LoVo (cell line): ENCODE results near the gene ADCY4.
"Not testable (repeated sequence)": the region's sequence is repeated elsewhere in the genome, so short reads cannot be mapped to it uniquely, and the experiment has no call there.

Source experiments
- DNase-seq: peaks from one replicate; pipeline ENCODE4 v3.0.0-alpha.2; 2016; ENCODE audit warnings: low spot score

ADCY4 gene

GRCh38 chr14:24334431-24335291 is at the start of gene ADCY4:
TSS of gene ADCY4 (minus strand) at chr14:24335071. CDS start at chr14:24334652, 419 bp downstream.
- no peak for DNase-seq

DNA sequence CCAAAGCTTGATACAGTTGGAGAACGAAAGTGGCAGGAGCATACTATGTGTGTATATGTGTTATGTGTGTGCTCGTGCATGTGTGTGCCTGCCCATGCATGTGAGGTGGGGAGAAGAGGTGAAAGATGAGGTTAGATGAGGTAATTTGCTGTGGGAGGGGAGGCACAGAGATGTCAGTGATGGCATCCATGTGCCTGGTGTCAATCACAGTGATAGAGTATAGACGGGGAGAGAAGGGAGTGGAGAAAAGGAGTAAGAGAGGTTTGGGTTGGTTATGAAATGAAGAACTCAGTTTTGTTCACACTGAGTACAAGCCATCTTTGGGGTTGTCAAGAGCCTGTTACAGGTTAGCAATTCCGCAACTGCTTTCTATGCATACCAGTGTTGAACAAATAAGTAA is 49.3 kb upstream of the ADCY4 start:
- no peak for DNase-seq

DNA sequence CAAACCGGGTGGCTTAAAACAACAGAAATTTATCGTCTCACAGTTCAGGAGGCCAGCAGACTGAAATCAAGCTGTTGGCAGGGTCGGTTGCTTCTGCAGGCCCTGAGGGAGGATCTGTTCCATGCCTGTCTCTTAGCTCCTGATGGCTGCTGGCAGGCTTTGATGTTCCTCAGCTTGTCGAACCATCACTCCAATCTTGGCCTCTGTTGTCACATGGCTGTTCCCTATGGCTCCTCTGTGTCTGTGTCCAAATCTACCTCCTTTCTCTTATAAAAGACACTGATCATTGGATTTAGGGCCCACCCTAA is 47.1 kb upstream of the ADCY4 start:
- DNase-seq, result no peak

DNA sequence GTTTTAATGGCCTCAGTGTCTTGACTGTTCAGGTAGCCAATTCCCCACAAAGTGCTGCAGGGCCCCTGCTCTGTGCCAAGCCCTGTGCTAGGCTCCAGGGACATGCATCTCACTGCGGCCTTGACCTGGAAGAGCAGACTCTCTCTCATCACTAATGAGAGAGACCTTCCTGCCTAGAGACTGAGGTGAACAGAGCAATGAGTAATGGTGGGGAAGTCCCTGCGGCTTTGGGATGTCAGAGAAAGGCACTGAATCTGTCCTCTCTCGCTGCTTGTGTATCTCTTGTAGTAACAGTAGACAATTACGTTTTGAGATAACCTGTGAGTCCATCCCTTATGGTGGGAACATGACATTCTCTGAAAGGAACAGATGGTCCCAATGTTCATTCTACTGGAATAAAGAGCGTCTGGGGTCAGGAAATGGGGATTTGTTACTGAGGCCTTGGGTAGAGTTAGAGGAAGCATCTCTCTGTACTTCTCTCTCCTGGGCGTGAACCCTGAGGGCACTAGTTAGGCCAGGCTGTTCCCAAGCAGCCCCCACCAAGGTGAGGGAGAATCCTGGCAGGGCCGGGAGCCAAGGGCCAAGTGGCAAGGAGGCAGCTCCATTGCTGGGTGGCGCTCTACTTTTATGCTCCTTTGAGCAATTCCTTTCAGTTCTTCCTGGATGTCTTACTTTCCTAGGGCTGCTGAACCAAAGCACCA is 46.6 kb upstream of the ADCY4 start:
- no peak for DNase-seq

DNA sequence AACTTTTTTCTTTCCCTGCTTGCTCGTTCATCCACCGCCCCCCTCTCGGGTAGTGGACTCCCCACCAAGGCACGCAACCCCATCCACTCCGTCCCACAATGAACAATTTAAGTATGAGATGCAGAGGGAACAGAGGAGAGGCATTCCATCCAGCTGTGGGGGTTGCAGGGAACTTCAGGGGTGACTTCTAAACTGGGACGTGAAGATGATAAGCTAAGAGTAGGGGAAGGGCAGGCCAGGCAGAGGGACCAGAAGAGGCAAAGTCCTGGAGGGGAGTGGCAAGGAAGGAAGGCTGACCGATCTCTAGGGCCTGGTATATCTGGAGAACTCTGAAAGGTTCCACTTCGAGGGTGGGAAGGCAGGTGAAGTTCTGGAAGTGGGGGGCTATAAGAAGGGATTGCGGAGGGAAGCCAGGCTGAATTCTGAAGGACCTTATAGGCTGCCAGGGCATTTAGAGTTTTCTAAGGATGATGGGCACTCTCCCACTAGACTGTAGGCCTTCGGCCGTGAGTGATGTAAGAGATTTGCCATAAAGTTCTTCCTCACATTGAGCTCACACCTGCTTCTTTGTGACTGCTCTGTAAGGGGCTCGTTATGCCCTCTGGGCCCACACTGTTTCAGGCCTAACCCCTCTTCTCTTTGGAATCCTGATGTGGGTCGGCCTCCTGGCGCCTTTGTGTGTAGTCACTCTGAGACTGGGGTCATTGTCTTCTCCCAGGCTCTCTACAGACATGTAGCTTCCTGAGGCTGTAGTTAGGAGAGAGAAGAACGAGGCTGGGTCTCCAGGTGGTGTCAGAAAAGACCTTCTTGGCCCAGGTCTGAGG is 45.2 kb upstream of the ADCY4 start:
- no peak for DNase-seq

- DNase-seq, result no peak
These were observed 44.4 kb upstream of the ADCY4 start for GRCh38 chr14:24378981-24379906.

DNA sequence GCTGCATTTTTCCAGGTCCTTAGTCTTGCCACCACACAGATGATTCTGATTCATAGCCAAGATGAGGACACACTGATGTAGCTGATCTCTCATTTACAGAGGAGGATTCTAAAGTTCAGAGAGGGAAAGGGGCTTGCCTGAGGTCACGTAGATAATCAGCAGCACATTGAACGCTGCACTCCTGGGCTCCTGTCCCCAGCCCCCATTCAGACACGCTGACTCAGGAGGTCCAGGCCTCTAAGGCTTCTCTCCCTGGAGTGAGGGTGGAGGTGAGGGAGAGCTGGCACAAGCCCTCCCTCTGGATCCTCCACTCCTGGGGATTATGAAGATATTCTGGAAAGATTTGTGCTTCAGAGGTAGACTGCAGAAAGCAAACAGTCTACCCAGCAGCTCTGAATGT is 43.5 kb upstream of the ADCY4 start:
- no peak for DNase-seq

DNA sequence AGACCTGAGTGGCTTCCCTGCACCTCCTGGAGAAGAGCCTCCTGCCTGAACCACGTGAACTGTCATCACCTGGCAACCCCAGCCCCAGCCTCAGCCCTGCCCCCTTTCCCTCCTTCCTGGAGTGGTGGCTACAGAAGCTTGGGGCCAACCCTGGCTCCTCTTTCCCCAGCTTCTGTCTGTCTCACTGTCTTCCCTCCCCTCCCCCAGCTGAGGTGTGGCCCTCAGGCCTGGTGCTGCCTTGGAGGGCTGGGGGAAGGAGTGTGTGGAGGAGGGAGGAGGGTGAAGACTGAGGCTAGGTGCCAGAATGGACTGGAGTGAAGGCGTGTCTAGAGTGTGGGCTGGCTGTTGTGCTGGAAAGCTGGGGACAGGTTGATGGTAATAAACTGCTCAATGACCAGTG is 42.8 kb upstream of the ADCY4 start:
- DNase-seq, result no peak

- no peak for DNase-seq
These were observed 42.3 kb upstream of the ADCY4 start for GRCh38 chr14:24377126-24377525.

GRCh38 chr14:24376448-24377070 is 41.7 kb upstream of the ADCY4 start:
- no peak for DNase-seq

DNA sequence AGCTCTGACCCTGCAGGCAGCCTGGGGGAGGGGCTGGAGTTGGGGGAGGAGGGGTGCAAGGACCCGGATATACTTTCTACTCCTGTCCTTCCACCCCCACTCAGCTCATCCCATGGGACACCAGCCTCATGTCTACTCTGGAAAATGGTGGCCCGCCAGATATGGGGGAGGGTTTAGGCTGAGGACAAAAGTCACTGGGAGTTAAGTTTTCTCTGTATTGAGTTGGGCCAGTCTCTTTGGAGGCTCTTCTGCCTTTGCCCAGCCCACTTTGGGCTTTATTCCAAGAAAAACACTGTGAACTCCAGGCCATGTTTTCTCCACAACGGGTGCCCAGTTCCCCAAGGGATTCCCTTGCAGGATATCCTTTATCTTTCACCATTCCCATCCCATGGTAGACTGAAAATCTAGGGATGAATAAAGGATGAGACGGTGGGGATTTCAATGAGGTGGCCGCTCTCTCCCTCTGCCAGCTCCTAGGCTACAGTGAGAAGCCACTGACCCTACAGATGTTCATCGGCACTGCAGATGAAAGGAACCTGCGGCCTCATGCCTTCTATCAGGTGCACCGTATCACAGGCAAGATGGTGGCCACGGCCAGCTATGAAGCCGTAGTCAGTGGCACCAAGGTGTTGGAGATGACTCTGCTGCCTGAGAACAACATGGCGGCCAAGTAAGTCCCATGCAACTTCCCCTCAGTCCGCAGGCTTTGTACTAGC is 38.0 kb upstream of the ADCY4 start:
- DNase-seq, result no peak

DNA sequence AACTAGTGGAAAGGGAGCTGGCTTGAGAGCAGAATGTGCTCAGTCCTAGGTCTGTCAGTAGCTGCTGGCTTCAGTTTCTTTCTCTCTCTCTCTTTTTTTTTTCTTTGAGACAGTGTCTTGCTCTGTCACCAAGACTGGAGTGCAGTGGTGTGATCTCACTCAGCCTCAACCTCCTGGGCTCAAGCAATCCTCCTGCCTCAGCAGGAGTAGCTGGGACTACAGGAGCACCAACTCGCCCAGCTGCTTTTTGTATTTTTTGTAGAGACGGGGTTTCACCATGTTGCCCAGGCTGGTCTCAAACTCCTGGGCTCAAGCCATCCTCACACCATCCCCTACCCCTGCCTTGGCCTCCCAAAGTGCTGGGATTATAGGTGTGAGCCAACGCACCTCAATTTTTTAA is 36.7 kb upstream of the ADCY4 start:
- not testable (repeated sequence) for DNase-seq

DNA sequence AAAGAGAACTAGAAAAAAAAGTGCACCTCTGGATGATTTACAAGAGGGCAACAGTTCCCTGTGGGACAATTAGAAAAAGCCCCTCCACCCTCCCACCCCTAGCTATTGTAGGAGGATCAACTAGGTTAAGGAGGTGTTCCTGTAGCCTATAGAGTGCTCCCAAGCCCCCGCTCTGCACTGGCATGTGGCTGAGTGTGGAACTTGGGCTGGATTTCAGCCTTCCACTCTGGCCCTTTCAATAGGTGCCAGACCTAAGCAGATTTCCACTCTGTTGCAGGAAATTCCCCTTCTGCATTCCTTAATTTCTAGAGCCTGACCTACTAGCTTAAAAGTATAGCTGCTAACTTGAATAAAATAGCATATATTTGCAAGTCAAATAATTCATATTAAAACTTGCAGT is 35.9 kb upstream of the ADCY4 start:
- no peak for DNase-seq

GRCh38 chr14:24369907-24370687 is 35.2 kb upstream of the ADCY4 start:
- no peak for DNase-seq

DNA sequence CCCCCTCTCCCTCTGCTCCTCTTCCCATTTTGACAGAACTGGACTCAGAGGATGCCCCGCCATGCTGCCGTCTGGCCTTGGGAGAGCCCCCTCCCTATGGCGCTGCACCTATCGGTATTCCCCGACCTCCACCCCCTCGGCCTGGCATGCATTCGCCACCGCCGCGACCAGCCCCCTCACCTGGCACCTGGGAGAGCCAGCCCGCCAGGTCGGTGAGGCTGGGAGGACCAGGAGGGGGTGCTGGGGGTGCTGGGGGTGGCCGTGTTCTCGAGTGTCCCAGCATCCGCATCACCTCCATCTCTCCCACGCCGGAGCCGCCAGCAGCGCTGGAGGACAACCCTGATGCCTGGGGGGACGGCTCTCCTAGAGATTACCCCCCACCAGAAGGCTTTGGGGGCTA is 34.6 kb upstream of the ADCY4 start:
- DNase-seq, result no peak

DNA sequence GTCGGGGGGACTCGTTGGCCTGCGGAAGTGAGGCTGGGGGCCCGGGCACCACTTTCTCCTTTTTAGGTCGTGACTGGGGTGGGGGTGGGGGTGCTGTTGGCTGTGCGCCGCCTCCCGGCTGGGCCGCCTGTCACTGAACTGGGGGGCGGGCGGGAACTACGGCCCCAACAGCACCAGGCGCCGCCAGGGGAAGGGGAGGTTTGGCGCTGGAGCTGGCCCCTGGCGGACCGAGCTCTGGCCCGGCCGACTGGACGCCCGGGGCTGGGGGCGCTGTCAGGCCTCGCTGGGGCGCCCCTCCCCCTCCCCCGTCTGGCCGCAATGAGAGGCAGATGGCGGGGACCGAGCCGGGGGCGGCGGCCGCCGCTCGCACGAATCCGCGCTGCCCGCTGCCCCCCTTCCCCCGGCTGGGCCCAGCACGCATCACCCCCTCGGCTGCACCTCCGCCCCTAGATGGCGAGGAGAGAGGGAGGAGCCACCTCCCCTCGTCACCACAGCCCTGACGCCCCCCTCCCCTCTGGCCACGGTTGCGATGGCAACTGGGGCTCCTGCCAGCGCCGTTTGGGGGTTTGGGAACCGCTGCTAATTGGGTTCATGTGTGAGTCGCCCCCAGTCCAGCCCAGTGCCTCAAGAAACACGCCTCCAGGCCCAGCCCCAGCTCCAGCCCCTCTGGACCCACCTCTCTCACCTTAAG is 33.8 kb upstream of the ADCY4 start:
- DNase-seq, result no peak

DNA sequence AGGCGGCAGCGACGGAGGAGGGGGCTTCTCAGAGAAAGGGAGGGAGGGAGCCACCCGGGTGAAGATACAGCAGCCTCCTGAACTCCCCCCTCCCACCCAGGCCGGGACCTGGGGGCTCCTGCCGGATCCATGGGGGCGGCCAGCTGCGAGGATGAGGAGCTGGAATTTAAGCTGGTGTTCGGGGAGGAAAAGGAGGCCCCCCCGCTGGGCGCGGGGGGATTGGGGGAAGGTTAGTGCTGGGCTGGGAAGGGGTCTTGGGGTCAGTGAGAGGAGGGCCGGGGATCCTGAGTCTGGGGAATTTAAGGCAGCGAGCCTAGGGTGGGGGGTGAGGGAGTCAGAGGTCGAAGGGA is 33.3 kb upstream of the ADCY4 start:
- no peak for DNase-seq

GRCh38 chr14:24367514-24368211 is 32.8 kb upstream of the ADCY4 start, which contains the start of gene NFATC4:
TSS of gene NFATC4 (plus strand) at chr14:24368184. CDS start at chr14:24368341, 157 bp downstream.
- no peak for DNase-seq
